GM21381 (cell line): ENCODE data around the gene PFDN4.
A peak's percentile ranks its signal among the peaks of the same experiment; 100 is the strongest.
"Not testable (repeated sequence)": the region's sequence is repeated elsewhere in the genome, so short reads cannot be mapped to it uniquely, and the experiment has no call there.

ENCODE experiments used
- ATAC-seq: cut with Tn5 transposase; IDR thresholded peaks from one replicate; pipeline ENCODE4 v1.9.1; 2021; ENCODE audit warnings: mild to moderate bottlenecking, moderate library complexity; ENCODE audit not compliant: unreplicated experiment

Gene PFDN4

GRCh38 chr20:54223285-54223684 is 15.4 kb downstream of the PFDN4 start:
- no peak for ATAC-seq

- no peak for ATAC-seq
Observed at GRCh38 chr20:54223751-54224150, 15.9 kb downstream of the PFDN4 start.

GRCh38 chr20:54224642-54225041 is 16.8 kb downstream of the PFDN4 start:
- ATAC-seq, result not testable (repeated sequence)

- peak; percentile 88 for ATAC-seq
Observed at GRCh38 chr20:54227241-54227640, 19.4 kb downstream of the PFDN4 start.

GRCh38 chr20:54227751-54228150 is 19.9 kb downstream of the PFDN4 start:
- no peak for ATAC-seq

- no peak for ATAC-seq
Observed at GRCh38 chr20:54228841-54229240, 21.0 kb downstream of the PFDN4 start.

- ATAC-seq, result no peak
Observed at GRCh38 chr20:54229566-54230160, 21.8 kb downstream of the PFDN4 start.

GRCh38 chr20:54231036-54231435 is 23.1 kb downstream of the PFDN4 start:
- ATAC-seq, result no peak

- ATAC-seq, result no peak
Observed at GRCh38 chr20:54234991-54235390, 27.1 kb downstream of the PFDN4 start.

GRCh38 chr20:54237116-54237943 is 29.4 kb downstream of the PFDN4 start:
- no peak for ATAC-seq

GRCh38 chr20:54244113-54244512 is 36.2 kb downstream of the PFDN4 start:
- no peak for ATAC-seq

- ATAC-seq, result not testable (repeated sequence)
Observed at GRCh38 chr20:54248705-54249104, 40.8 kb downstream of the PFDN4 start.

- ATAC-seq, result no peak
Observed at GRCh38 chr20:54250691-54251090, 42.8 kb downstream of the PFDN4 start.

GRCh38 chr20:54251096-54251495 is 43.2 kb downstream of the PFDN4 start:
- no peak for ATAC-seq

GRCh38 chr20:54254596-54254995 is 46.7 kb downstream of the PFDN4 start:
- no peak for ATAC-seq

GRCh38 chr20:54255157-54255556 is 47.3 kb downstream of the PFDN4 start:
- ATAC-seq, result no peak

GRCh38 chr20:54256202-54256601 is 48.3 kb downstream of the PFDN4 start:
- no peak for ATAC-seq

- ATAC-seq, result no peak
Observed at GRCh38 chr20:54257071-54257816, 49.4 kb downstream of the PFDN4 start.

- ATAC-seq, result no peak
Observed at GRCh38 chr20:54260116-54260515, 52.2 kb downstream of the PFDN4 start.

GRCh38 chr20:54262671-54263070 is 54.8 kb downstream of the PFDN4 start:
- ATAC-seq, result no peak

GRCh38 chr20:54263116-54263690 is 55.3 kb downstream of the PFDN4 start:
- no peak for ATAC-seq
